ENCODE results near the gene TMEM158. TPM values are rescaled to one million over a fixed set of nuclear protein-coding genes. Genes with fewer than 3 reads are reported as not detected.
A peak's percentile ranks its signal among the peaks of the same experiment; 100 is the strongest.

TMEM158 gene
- total RNA-seq, 1 donor from 2014 or later = 3.5 TPM

GRCh38 chr3:45232521-45232920, 6.4 kb upstream of the TMEM158 start:
- no peak for ATAC-seq

GRCh38 chr3:45227946-45228345, 1.9 kb upstream of the TMEM158 start:
- ATAC-seq = no peak

GRCh38 chr3:45227071-45227820, 1.2 kb upstream of the TMEM158 start:
- ATAC-seq = no peak

- ATAC-seq = no peak
Observed at GRCh38 chr3:45225465-45226205, 452 bp downstream of the TMEM158 start.

DNA sequence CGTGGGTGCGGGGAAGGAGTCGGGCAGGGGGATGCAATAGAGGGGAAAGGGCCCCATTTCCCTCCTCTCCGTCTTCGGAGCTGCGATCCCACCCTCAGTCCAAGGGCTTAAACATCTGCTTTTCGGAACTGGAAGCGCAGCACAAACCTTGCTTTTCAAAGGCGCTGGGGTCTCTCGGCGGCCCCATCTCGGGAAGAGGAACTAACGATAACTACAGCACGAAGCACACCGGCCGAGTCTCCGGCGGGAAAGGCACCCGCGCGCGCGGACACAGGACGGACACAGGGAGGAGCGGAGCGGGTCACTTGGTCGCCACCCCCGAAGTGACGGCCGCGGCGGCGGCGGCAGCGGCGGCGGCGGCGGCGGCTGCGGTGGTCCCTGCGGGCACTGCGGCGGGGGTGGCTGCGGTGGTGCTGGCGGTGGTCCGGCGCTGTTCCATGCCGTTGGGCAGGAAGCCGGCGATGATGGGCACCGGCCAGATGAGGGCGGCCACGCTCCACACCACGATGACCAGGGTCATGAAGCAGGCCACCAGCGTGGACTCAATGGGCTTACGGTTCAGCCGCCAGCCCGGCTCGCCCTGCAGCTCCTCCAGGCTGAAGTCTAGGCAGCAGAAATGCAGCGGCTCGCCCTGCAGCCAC, 1.1 kb downstream of the TMEM158 start:
- peak; percentile 49 for ATAC-seq

GRCh38 chr3:45223889-45224727, 2.0 kb downstream of the TMEM158 start:
- no peak for ATAC-seq

DNA sequence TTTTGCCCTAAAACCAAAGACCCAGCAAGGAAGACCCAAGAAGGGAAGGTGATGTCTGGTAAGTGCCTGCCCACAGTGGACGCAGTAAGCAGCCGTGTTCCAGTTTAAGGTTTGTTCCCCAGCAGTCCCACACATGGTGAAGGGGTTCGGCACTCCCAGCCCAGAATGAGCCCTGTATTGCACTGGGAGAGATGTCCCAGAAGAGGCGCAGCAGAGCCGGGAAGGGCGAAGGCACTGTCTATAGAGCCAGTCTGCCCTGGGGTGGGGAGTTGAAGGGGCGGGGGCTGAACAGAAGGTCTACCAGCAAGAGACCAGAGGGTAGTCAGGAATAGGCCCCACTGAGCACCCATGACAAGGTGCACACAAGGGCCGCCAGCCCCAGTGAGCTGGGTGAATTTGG, 6.4 kb downstream of the TMEM158 start:
- no peak for ATAC-seq

DNA sequence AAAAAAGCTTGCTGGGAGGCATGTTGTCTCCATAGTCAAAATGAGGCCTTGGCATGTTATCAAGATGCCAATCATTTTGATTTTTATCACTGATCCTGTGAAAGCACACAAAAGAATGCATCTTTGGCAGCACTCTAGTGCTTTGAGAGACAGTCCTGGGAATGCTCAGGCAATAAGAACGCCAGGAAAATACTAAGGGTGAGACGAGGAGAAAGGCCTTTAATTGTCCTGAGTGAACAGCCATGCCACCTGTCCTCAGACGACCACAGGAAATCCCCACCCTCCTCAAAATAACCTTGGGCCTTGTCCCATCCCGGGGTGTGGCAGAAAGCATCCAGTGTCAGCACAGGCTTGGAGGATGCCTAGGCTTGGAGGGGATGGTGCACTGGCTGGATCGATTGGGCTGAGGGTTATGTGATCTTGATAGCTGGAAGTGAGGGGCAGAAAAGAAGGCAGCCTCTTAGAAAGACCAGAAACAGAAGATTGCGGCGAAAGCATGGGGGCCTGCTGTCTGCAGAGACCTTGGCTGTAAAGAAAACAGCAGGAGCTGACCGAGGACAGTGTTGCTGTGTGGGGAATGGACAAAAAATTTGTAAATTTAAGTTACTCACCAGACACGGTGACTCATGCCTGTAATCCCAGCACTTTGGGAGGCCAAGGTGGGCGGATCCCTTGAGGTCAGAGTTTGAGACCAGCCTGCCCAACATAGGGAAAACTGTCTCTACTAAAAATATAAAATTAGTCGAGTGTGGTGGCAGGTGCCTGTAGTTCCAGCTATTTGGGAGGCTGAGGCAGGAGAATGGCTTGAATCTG, 7.3 kb downstream of the TMEM158 start:
- peak; percentile 42 for ATAC-seq

- no peak for ATAC-seq
Observed at GRCh38 chr3:45216021-45216609, 10.0 kb downstream of the TMEM158 start.

DNA sequence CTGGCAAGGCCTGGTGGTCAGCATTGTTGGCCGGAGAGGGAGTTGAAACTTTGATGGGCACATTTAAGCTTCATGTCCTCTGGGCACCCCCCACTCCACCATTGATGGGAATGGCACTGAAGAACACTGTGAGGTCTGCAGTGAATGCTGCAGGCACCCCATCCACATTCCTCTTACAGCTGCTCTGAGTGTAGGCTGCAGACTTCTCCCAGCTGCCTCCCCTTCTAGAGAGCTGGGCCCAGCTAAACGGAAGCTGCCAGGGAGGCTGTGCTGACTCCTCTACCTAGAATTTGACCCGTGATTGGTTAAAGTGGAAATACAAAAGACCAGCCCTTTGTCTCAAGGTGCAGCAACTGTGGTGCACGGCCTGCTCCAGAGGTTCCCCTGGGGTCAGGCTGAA, 10.6 kb downstream of the TMEM158 start:
- no peak for ATAC-seq

DNA sequence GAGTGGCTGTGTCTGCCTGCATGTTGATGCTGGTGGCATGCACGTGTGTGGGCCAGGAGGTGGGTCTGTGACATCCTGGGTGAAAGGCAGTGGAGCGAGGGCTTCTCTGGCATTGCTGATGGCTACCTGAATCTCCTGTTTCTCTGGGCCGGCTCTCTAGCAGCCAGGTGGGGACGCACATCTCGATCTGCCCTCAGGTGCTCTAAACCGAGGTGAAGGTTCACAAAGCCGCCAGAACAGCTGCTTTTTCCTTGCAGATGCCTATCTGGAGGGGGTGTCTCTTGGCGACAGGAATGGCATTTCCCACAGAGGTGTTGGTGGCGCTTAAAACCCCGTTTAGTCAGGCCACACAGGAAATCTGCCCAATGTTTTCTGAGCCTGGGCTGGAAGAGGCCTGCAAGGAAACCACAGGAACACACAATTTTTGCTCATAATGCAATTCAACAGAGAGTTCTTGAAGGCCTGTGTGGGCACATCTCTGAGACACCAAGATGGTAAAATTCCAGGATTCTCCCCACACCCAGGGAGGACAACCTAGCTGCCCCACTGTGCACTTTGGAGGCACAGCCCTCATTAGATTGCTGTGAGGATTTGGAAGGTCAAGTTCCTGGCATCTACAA, 11.9 kb downstream of the TMEM158 start:
- no peak for ATAC-seq

DNA sequence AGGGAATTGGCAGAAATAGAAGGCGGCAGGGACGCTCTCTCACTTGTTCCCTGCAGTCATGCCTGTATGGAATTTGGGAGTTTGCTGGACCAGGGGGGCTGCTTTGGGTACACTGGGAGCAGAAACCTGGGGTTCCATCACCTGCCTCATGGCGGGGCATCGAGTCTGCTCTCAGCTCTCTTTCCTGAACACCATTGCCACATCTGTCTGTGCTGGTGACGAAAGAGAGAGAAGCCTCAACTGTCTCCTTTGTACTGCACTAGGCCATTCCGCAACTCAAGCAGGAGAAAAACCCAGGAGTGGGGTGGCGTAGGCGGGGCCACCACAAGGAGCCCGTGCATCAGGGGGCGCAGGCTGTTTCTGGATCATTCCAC, 14.0 kb downstream of the TMEM158 start:
- ATAC-seq = no peak

- no peak for ATAC-seq
Observed at GRCh38 chr3:45211466-45212094, 14.5 kb downstream of the TMEM158 start.

GRCh38 chr3:45210308-45211041, 15.6 kb downstream of the TMEM158 start:
- peak; percentile 84 for ATAC-seq

DNA sequence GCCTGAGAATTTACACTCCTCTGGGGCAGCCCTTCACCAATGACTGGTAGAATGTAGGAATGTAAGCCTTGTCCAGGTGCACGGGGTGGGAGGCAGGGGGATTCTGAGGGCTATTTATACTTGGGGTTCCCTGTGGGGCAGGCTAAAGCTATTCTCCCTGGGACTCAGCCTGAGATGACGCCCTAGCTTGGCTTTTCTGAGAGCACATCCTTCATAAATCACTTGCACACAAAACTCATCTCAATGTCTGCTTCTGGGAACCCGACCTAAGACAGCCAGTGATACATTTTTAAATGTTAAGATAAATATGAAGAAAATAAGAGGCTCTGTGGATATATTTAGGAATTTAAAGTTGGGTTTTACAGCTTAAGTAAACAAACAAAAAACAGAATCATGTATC, 16.6 kb downstream of the TMEM158 start:
- ATAC-seq = no peak

- ATAC-seq = no peak
Observed at GRCh38 chr3:45208586-45208985, 17.5 kb downstream of the TMEM158 start.

- peak; percentile 73 for ATAC-seq
Observed at GRCh38 chr3:45207446-45207845, 18.6 kb downstream of the TMEM158 start.

GRCh38 chr3:45205126-45205525, 21.0 kb downstream of the TMEM158 start:
- ATAC-seq = no peak

GRCh38 chr3:45204136-45204535, 22.0 kb downstream of the TMEM158 start:
- ATAC-seq = no peak
